OCI-LY7 (cell line): Measurements from ENCODE around the gene SLC44A3. TPM values are rescaled to one million over a fixed set of nuclear protein-coding genes. Genes with fewer than 3 reads are reported as not detected.

Experiments
- BruUV-seq: library from RNA; stranded (reverse); fragments of 400-500 nt; replicated peaks from 2 replicates; lab custom pipeline; 2021; lab: Mats Ljungman, UMichigan
- CTCF ChIA-PET: fragments of 300-600 bp; sonication (Branson Sonifier 250); formaldehyde crosslinking; loops from one replicate; lab custom pipeline; 2022; ENCODE audit warnings: antibody characterized with exemption; ENCODE audit not compliant: unreplicated experiment; lab: Charles Lee
- POLR2A ChIA-PET: fragments of 300-600 bp; sonication (Branson Sonifier 250); formaldehyde crosslinking; loops from one replicate; lab custom pipeline; 2022; ENCODE audit warnings: antibody characterized with exemption; lab: Charles Lee
- DNase-seq: peaks from one replicate; pipeline ENCODE4 v3.0.0-alpha.2; 2015; ENCODE audit warnings: low spot score
- H2AFZ ChIP-seq: fragments of 200-600 bp; sonication (generic), shearing (Covaris generic); 2 replicates; pipeline ENCODE4 v1.6.1; 2014; ENCODE audit warnings: mild to moderate bottlenecking, antibody characterized with exemption, low read length, moderate library complexity
- H3K27ac ChIP-seq: fragments of 200-600 bp; sonication (generic); 2 replicates; pipeline ENCODE4 v1.5.1; 2014; ENCODE audit warnings: mixed run types, low read depth, mild to moderate bottlenecking, moderate library complexity, low read length, inconsistent platforms; ENCODE audit not compliant: poor library complexity, severe bottlenecking
- H3K36me3 ChIP-seq: fragments of 200-600 bp; sonication (generic); 2 replicates; pipeline ENCODE4 v1.6.1; 2014; ENCODE audit warnings: mild to moderate bottlenecking, antibody characterized with exemption, low read length, moderate library complexity, mixed read lengths; ENCODE audit not compliant: insufficient read depth
- H3K4me1 ChIP-seq: fragments of 200-600 bp; sonication (generic); 2 replicates; pipeline ENCODE4 v1.5.1; 2014; ENCODE audit warnings: mild to moderate bottlenecking, low read length; ENCODE audit not compliant: insufficient read depth, poor library complexity, severe bottlenecking
- H3K4me2 ChIP-seq: fragments of 200-600 bp; sonication (generic); 2 replicates; pipeline ENCODE4 v1.6.1; 2014; ENCODE audit warnings: mild to moderate bottlenecking, low read length
- H3K4me3 ChIP-seq: fragments of 200-600 bp; sonication (generic); 2 replicates; pipeline ENCODE4 v1.5.1; 2014; ENCODE audit warnings: mild to moderate bottlenecking, low read depth, low read length; ENCODE audit not compliant: poor library complexity, severe bottlenecking
- H3K79me2 ChIP-seq: fragments of 200-600 bp; sonication (generic); 2 replicates; pipeline ENCODE4 v1.6.1; 2016; ENCODE audit warnings: low read depth, mild to moderate bottlenecking, low read length, moderate library complexity, mixed read lengths; ENCODE audit not compliant: insufficient read depth
- H3K9me2 ChIP-seq: fragments of 200-600 bp; sonication (generic); 2 replicates; pipeline ENCODE4 v1.6.1; 2016; ENCODE audit warnings: mild to moderate bottlenecking, low read length, mixed read lengths; ENCODE audit not compliant: insufficient read depth
- H3K9me3 ChIP-seq: fragments of 200-600 bp; sonication (generic); 2 replicates; pipeline ENCODE4 v1.6.1; 2014; ENCODE audit warnings: mild to moderate bottlenecking, mixed run types, low read length, mixed read lengths
- H4K20me1 ChIP-seq: fragments of 200-600 bp; sonication (generic); 2 replicates; pipeline ENCODE4 v1.6.1; 2014; ENCODE audit warnings: mild to moderate bottlenecking, antibody characterized with exemption, low read length, moderate library complexity, mixed read lengths; ENCODE audit not compliant: insufficient read depth
- EZH2phosphoT487 ChIP-seq: fragments of 200-600 bp; sonication (generic); IDR thresholded peaks from 2 replicates; pipeline ENCODE4 v1.6.1; 2018; ENCODE audit warnings: low read depth, borderline replicate concordance, mild to moderate bottlenecking, mixed run types, antibody characterized with exemption, low read length, moderate library complexity, mixed read lengths
- intact Hi-C: fragments of 100-400 bp; cut with micrococcal nuclease; formaldehyde crosslinking; loops from one replicate; pipeline ENCODE4 v1.10.0; 2022; ENCODE audit not compliant: unreplicated experiment
- total RNA-seq, 2 experiments: library from RNA; depleted of rRNA in 1 of 2; stranded (reverse); fragments of >200 nt in 1 of 2; shearing (Covaris generic) in 1 of 2; gene quantifications; 2 replicates each; pipeline ENCODE4 v1.2.3, GENCODE V29; 2014 to 2022
- TF ChIP-seq, protein P1 (sequence below): fragments of 200-600 bp; sonication (generic); conservative IDR thresholded peaks from 2 replicates; pipeline ENCODE4 v1.5.1; 2014; ENCODE audit warnings: mild to moderate bottlenecking, antibody characterized with exemption, low read length, moderate library complexity, mixed read lengths

The SLC44A3 gene
- total RNA-seq, 2 experiments from 2014 or later, result not detected

GRCh38 chr1:94906382-94906781 is 86.2 kb downstream of the SLC44A3 start:
- BruUV-seq, result no TSS peak
- no peaks in the 10 kb centered on the region for H3K79me2 ChIP-seq
- H2AFZ ChIP-seq, result no peak overlapping the region

GRCh38 chr1:94907136-94907535 is 87.0 kb downstream of the SLC44A3 start:
- Histone ChIP-seq H3K27ac (no peak overlapping the region), H3K36me3 (no peaks in the 10 kb centered on the region), H3K9me3 (no peaks in the 10 kb centered on the region), H3K4me3 (no peak overlapping the region), H3K4me2 (no peak overlapping the region), H3K79me2 (no peaks in the 10 kb centered on the region), H3K9me2 (no peaks in the 10 kb centered on the region), H2AFZ (no peak overlapping the region), H3K4me1 (no peaks in the 10 kb centered on the region), H4K20me1 (no peaks in the 10 kb centered on the region)
- ChIA-PET POLR2A (interaction anchor here (0.6 to 1.3 kb wide), 2 partner anchors 10 to 193 kb away, joined by 3 to 4 read pairs; no protein-coding TSS in a partner anchor), CTCF (no interaction called here)
- TF ChIP-seq EZH2phosphoT487, result no peak
- TF ChIP-seq, protein P1, sequence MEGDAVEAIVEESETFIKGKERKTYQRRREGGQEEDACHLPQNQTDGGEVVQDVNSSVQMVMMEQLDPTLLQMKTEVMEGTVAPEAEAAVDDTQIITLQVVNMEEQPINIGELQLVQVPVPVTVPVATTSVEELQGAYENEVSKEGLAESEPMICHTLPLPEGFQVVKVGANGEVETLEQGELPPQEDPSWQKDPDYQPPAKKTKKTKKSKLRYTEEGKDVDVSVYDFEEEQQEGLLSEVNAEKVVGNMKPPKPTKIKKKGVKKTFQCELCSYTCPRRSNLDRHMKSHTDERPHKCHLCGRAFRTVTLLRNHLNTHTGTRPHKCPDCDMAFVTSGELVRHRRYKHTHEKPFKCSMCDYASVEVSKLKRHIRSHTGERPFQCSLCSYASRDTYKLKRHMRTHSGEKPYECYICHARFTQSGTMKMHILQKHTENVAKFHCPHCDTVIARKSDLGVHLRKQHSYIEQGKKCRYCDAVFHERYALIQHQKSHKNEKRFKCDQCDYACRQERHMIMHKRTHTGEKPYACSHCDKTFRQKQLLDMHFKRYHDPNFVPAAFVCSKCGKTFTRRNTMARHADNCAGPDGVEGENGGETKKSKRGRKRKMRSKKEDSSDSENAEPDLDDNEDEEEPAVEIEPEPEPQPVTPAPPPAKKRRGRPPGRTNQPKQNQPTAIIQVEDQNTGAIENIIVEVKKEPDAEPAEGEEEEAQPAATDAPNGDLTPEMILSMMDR, result no peak
- intact Hi-C loops, result no loop called here
- no TSS peak for BruUV-seq
- DNase-seq, result no peak

More at GRCh38 chr1:94906382-94906781, 86.2 kb downstream of the SLC44A3 start:
- Histone ChIP-seq H3K36me3 (no peaks in the 10 kb centered on the region), H3K9me3 (no peaks in the 10 kb centered on the region), H3K4me3 (no peak overlapping the region), H4K20me1 (no peaks in the 10 kb centered on the region), H3K4me2 (no peak overlapping the region), H3K9me2 (no peaks in the 10 kb centered on the region), H3K27ac (no peak overlapping the region), H3K4me1 (no peaks in the 10 kb centered on the region)
- ChIA-PET POLR2A (no interaction called here), CTCF (no interaction called here)
- intact Hi-C loops, result no loop called here
- no peak for TF ChIP-seq EZH2phosphoT487
- TF ChIP-seq, protein P1, result no peak
- no peak for DNase-seq

DNA sequence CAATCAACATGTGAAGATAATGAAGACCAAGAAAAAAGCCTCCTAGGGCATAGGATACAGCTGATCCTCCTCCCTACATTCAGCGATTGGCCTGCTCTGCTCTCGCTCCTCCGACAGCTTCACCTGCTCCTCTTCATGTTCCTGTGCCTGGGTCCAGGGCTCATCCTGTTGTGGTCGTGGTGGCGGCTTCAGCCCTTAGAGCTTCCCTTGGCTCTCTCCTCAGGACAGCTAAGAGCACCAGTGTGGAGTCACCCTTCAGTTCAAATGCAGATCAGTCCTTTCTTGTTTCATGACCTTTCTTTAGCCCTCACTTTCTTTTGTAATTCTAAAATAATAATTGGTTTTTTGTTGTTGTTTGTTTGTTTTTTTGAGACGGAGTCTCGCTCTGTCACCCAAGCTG is 88.0 kb downstream of the SLC44A3 start:
- Histone ChIP-seq H3K9me2 (no peaks in the 10 kb centered on the region), H3K27ac (no peak overlapping the region), H2AFZ (no peak overlapping the region), H3K4me2 (no peak overlapping the region), H3K79me2 (no peaks in the 10 kb centered on the region), H3K36me3 (no peaks in the 10 kb centered on the region), H3K4me3 (no peak overlapping the region), H3K9me3 (no peaks in the 10 kb centered on the region), H3K4me1 (no peaks in the 10 kb centered on the region), H4K20me1 (no peaks in the 10 kb centered on the region)
- POLR2A ChIA-PET, result interaction anchor here (0.6 to 1.3 kb wide), 2 partner anchors 11 to 71 kb away, joined by 3 to 4 read pairs; no protein-coding TSS in a partner anchor
- no TSS peak for BruUV-seq
- no peak for DNase-seq
- intact Hi-C loops, result no loop called here
- CTCF ChIA-PET, result no interaction called here
- TF ChIP-seq, protein P1, result no peak
- TF ChIP-seq EZH2phosphoT487, result no peak
